HG02623 (cell line): Measurements from ENCODE around the gene FUBP3.

Experiments
- ATAC-seq: cut with Tn5 transposase; IDR thresholded peaks from one replicate; pipeline ENCODE4 v1.9.1; 2021; ENCODE audit warnings: moderate library complexity; ENCODE audit not compliant: unreplicated experiment

The FUBP3 gene

GRCh38 chr9:130633336-130634190 is 54.2 kb downstream of the FUBP3 start:
- ATAC-seq: no peak

- no peak for ATAC-seq
These were observed 54.9 kb downstream of the FUBP3 start for GRCh38 chr9:130634191-130634768.

GRCh38 chr9:130634801-130635200 is 55.4 kb downstream of the FUBP3 start:
- no peak for ATAC-seq

GRCh38 chr9:130635306-130635705 is 55.9 kb downstream of the FUBP3 start:
- no peak for ATAC-seq

- ATAC-seq: no peak
These were observed 56.6 kb downstream of the FUBP3 start for GRCh38 chr9:130635721-130636647.

- no peak for ATAC-seq
These were observed 57.3 kb downstream of the FUBP3 start for GRCh38 chr9:130636648-130637020.

GRCh38 chr9:130638284-130639123 is 59.1 kb downstream of the FUBP3 start:
- ATAC-seq: no peak

GRCh38 chr9:130639124-130639765 is 59.9 kb downstream of the FUBP3 start:
- no peak for ATAC-seq

- ATAC-seq: no peak
These were observed 60.6 kb downstream of the FUBP3 start for GRCh38 chr9:130639866-130640555.

- ATAC-seq: no peak
These were observed 61.3 kb downstream of the FUBP3 start for GRCh38 chr9:130640681-130641080.

- ATAC-seq: no peak
These were observed 63.5 kb downstream of the FUBP3 start for GRCh38 chr9:130642926-130643325.

- ATAC-seq: no peak
These were observed 71.8 kb downstream of the FUBP3 start for GRCh38 chr9:130651221-130651620.

GRCh38 chr9:130651752-130652151 is 72.4 kb downstream of the FUBP3 start:
- ATAC-seq: no peak

GRCh38 chr9:130654879-130655278 is 75.5 kb downstream of the FUBP3 start:
- ATAC-seq: no peak

GRCh38 chr9:130658893-130659698 is 79.7 kb downstream of the FUBP3 start:
- no peak for ATAC-seq

- no peak for ATAC-seq
These were observed 80.4 kb downstream of the FUBP3 start for GRCh38 chr9:130659699-130660248.

- no peak for ATAC-seq
These were observed 80.9 kb downstream of the FUBP3 start for GRCh38 chr9:130660326-130660682.

GRCh38 chr9:130660683-130661450 is 81.5 kb downstream of the FUBP3 start:
- no peak for ATAC-seq
